ENCODE data around the gene NFASC. TPM values are rescaled to one million over a fixed set of nuclear protein-coding genes. Genes with fewer than 3 reads are reported as not detected.

NFASC gene
- polyA plus RNA-seq, 3 donors: 0.08 TPM; not detected in 2

- no peak overlapping the region for H3K27ac Mint-ChIP-seq
- TF ChIP-seq, protein P1, sequence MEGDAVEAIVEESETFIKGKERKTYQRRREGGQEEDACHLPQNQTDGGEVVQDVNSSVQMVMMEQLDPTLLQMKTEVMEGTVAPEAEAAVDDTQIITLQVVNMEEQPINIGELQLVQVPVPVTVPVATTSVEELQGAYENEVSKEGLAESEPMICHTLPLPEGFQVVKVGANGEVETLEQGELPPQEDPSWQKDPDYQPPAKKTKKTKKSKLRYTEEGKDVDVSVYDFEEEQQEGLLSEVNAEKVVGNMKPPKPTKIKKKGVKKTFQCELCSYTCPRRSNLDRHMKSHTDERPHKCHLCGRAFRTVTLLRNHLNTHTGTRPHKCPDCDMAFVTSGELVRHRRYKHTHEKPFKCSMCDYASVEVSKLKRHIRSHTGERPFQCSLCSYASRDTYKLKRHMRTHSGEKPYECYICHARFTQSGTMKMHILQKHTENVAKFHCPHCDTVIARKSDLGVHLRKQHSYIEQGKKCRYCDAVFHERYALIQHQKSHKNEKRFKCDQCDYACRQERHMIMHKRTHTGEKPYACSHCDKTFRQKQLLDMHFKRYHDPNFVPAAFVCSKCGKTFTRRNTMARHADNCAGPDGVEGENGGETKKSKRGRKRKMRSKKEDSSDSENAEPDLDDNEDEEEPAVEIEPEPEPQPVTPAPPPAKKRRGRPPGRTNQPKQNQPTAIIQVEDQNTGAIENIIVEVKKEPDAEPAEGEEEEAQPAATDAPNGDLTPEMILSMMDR (IDR thresholded peaks at IDR 0.05): no peak
Measured at GRCh38 chr1:204869097-204869496, 1.6 kb upstream of the NFASC start.

DNA sequence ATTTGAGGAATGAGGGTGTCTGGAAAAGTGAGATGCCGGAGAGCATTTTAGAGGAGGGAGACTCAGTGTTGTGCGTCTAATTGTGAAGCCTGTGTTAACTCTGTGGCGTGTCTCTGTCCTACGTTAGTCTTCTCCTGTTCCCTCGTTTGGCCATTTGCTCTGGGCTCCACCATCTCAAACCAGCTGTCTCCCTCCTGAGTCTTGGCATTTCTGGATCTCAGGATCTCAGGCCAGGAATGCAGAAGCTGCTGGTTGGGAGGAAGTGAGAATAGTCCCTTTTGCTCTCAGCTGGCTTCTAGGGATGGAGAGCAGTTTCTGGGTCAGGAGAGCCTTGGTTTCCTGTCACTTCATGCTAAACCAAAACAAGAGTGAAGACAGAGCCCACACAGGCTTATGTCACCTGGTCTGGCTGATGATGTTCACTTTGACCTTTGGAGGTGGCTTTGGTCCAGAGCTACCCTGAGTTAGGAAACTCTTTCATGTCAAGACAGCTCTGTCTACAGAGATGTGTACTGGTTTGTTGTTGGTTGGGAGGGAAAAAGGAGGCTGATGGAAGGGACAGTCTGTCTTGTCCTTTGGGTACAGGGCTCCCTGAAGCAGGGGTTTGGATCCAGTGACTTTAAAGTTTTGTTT lies 859 bp downstream of the NFASC start:
- intact Hi-C loops (cut with micrococcal nuclease): no loop called here
- Histone ChIP-seq H3K36me3 (replicated peaks in 1 of 2; ENCODE audit: control insufficient read depth in 1 of 2, insufficient read depth in 2 of 2, low read length in 2 of 2) (no peaks in the 10 kb centered on the region), H3K79me2 (ENCODE audit: insufficient read depth, low read length) (no peaks in the 10 kb centered on the region), H4K20me1 (ENCODE audit: insufficient read depth, low read length) (no peaks in the 10 kb centered on the region), H3K9ac (ENCODE audit: insufficient read depth, low read length, poor library complexity, severe bottlenecking) (no peak overlapping the region), H3K27me3 (ENCODE audit: control insufficient read depth in 2 of 2, insufficient read depth in 2 of 2, low read length in 2 of 2) (no peaks in the 10 kb centered on the region), H3K4me1 (ENCODE audit: control insufficient read depth in 1 of 2, insufficient read depth in 2 of 2, low read length in 2 of 2) (no peaks in the 10 kb centered on the region), H3K27ac (ENCODE audit: low read depth in 1 of 2, low read length in 2 of 2) (no peak overlapping the region), H3K9me3 (replicated peaks in 1 of 2; ENCODE audit: control insufficient read depth in 1 of 2, insufficient read depth in 1 of 2, low read length in 2 of 2) (no peaks in the 10 kb centered on the region), H2AFZ (ENCODE audit: insufficient read depth, low read depth, low read length, poor library complexity, severe bottlenecking) (no peak overlapping the region), H3K4me2 (replicated peaks; ENCODE audit: extremely low read depth, low read length, poor library complexity, severe bottlenecking) (no peak overlapping the region), H3K4me3 (replicated peaks in 1 of 3; ENCODE audit: low read depth in 2 of 3, low read length in 3 of 3) (no peak overlapping the region)
- Mint-ChIP-seq H3K9me3 (no peaks in the 10 kb centered on the region), H3K27me3 (ENCODE audit: low read depth in 3 of 3) (peaks cover 6 to 14% (median 8%) of the 10 kb centered on the region in 3 donors), H3K4me1 (no peaks in the 10 kb centered on the region), H3K4me3 (no peak overlapping the region), H3K36me3 (no peaks in the 10 kb centered on the region), H3K27ac (no peak overlapping the region)
- WGBS (ENCODE audit: insufficient coverage): 100% methylated on average over 5 of the region's 5 CpGs
- DNase-seq: no peak
- TF ChIP-seq, protein P1 (IDR thresholded peaks at IDR 0.05): no peak

More at GRCh38 chr1:204869097-204869496, 1.6 kb upstream of the NFASC start:
- H3K36me3 Mint-ChIP-seq: no peaks in the 10 kb centered on the region
- DNase-seq: no peak
- H3K27me3 ChIP-seq (ENCODE audit: control insufficient read depth in 2 of 2, insufficient read depth in 2 of 2, low read length in 2 of 2): no peaks in the 10 kb centered on the region
- no peaks in the 10 kb centered on the region for H3K79me2 ChIP-seq (ENCODE audit: insufficient read depth, low read length)
- peaks cover 9 to 13% (median 11%) of the 10 kb centered on the region in 3 donors for H3K27me3 Mint-ChIP-seq (ENCODE audit: low read depth in 3 of 3)
- H3K9me3 ChIP-seq (replicated peaks in 1 of 2; ENCODE audit: control insufficient read depth in 1 of 2, insufficient read depth in 1 of 2, low read length in 2 of 2): no peaks in the 10 kb centered on the region
- no peaks in the 10 kb centered on the region for H3K9me3 Mint-ChIP-seq
- no peaks in the 10 kb centered on the region for H3K36me3 ChIP-seq (replicated peaks in 1 of 2; ENCODE audit: control insufficient read depth in 1 of 2, insufficient read depth in 2 of 2, low read length in 2 of 2)
- no peaks in the 10 kb centered on the region for H3K4me1 Mint-ChIP-seq
- no peak overlapping the region for H3K27ac ChIP-seq (ENCODE audit: low read depth in 1 of 2, low read length in 2 of 2)
- H3K4me3 Mint-ChIP-seq: no peak overlapping the region
- no peak overlapping the region for H3K4me3 ChIP-seq (replicated peaks in 1 of 3; ENCODE audit: low read depth in 2 of 3, low read length in 3 of 3)
- H3K4me2 ChIP-seq (replicated peaks; ENCODE audit: extremely low read depth, low read length, poor library complexity, severe bottlenecking): no peak overlapping the region
- H2AFZ ChIP-seq (ENCODE audit: insufficient read depth, low read depth, low read length, poor library complexity, severe bottlenecking): no peak overlapping the region
- intact Hi-C loops (cut with micrococcal nuclease): no loop called here
- H3K9ac ChIP-seq (ENCODE audit: insufficient read depth, low read length, poor library complexity, severe bottlenecking): no peak overlapping the region
- no peaks in the 10 kb centered on the region for H4K20me1 ChIP-seq (ENCODE audit: insufficient read depth, low read length)
- WGBS (ENCODE audit: insufficient coverage): 88% methylated on average over 1 of the region's 3 CpGs
- no peaks in the 10 kb centered on the region for H3K4me1 ChIP-seq (ENCODE audit: control insufficient read depth in 1 of 2, insufficient read depth in 2 of 2, low read length in 2 of 2)

Measured in CD14-positive monocyte (primary cell).